SU-DHL-6 (cell line): ENCODE results near the gene IL10RA.

Source experiments
- H2AFZ ChIP-seq: fragments of 200-600 bp; sonication (generic); 2 replicates; pipeline ENCODE4 v1.6.1; 2014; ENCODE audit warnings: low read depth, mild to moderate bottlenecking, moderate library complexity, mixed read lengths, antibody characterized with exemption, low read length; ENCODE audit not compliant: severe bottlenecking
- H3F3A ChIP-seq: fragments of 200-600 bp; shearing (Covaris generic); 2 replicates; pipeline ENCODE4 v1.6.0; 2016; ENCODE audit warnings: antibody characterized with exemption, mild to moderate bottlenecking; ENCODE audit not compliant: insufficient read depth
- H3K27ac ChIP-seq: fragments of 200-600 bp; sonication (generic); 2 replicates; pipeline ENCODE4 v1.5.1; 2016; ENCODE audit warnings: low read depth, mild to moderate bottlenecking, low read length, moderate library complexity, mixed read lengths
- H3K27me3 ChIP-seq: fragments of 200-600 bp; sonication (generic), shearing (Covaris generic); 2 replicates; pipeline ENCODE4 v1.6.0; 2014; ENCODE audit warnings: mild to moderate bottlenecking, low read length
- H3K36me3 ChIP-seq: fragments of 200-600 bp; sonication (generic); 2 replicates; pipeline ENCODE4 v1.6.1; 2014; ENCODE audit warnings: mild to moderate bottlenecking, low read length, mixed read lengths
- H3K4me2 ChIP-seq: fragments of 300-600, 200-600 bp; shearing (Covaris generic), sonication (generic); 2 replicates; pipeline ENCODE4 v1.6.0; 2014; ENCODE audit warnings: low read length, low read depth, mild to moderate bottlenecking; ENCODE audit not compliant: poor library complexity, severe bottlenecking
- H3K4me3 ChIP-seq: fragments of 200-600 bp; sonication (generic); 2 replicates; pipeline ENCODE4 v1.5.1; 2014; ENCODE audit warnings: antibody characterized with exemption, low read length, mild to moderate bottlenecking, mixed read lengths; ENCODE audit not compliant: insufficient read depth, poor library complexity, severe bottlenecking
- H3K79me2 ChIP-seq: fragments of 200-600 bp; sonication (generic); 2 replicates; pipeline ENCODE4 v1.6.1; 2014; ENCODE audit warnings: mild to moderate bottlenecking, low read length, moderate library complexity; ENCODE audit not compliant: insufficient read depth
- H3K9ac ChIP-seq: fragments of 200-600 bp; sonication (generic); 2 replicates; pipeline ENCODE4 v1.7.0; 2014; ENCODE audit warnings: mild to moderate bottlenecking, low read length
- H3K9me2 ChIP-seq: fragments of 200-600 bp; sonication (generic); replicated peaks from 2 replicates; pipeline ENCODE4 v1.6.1; 2014; ENCODE audit warnings: low read length; ENCODE audit not compliant: insufficient read depth
- H3K9me3 ChIP-seq: fragments of 200-600 bp; sonication (generic); 2 replicates; pipeline ENCODE4 v1.6.1; 2014; ENCODE audit warnings: low read length, mixed read lengths; ENCODE audit not compliant: insufficient read depth
- H4K20me1 ChIP-seq: fragments of 200-600 bp; sonication (generic); 2 replicates; pipeline ENCODE4 v1.6.1; 2014; ENCODE audit warnings: low read depth, mild to moderate bottlenecking, antibody characterized with exemption, low read length, moderate library complexity, mixed read lengths
- CTCF ChIP-seq: fragments of 200-600 bp; sonication (generic); IDR thresholded peaks from one replicate; pipeline ENCODE4 v1.5.1; 2017; ENCODE audit warnings: antibody characterized with exemption, mild to moderate bottlenecking, low read length, moderate library complexity; ENCODE audit not compliant: insufficient read depth, poor library complexity, severe bottlenecking
- EZH2phosphoT487 ChIP-seq: fragments of 200-600 bp; sonication (generic), shearing (Covaris generic); conservative IDR thresholded peaks from 2 replicates; pipeline ENCODE4 v1.6.1; 2018; ENCODE audit warnings: mild to moderate bottlenecking, antibody characterized with exemption, low read length, moderate library complexity, mixed read lengths

The IL10RA gene

GRCh38 chr11:117941163-117941707 lies 45.0 kb upstream of the IL10RA start:
- H3K4me3 ChIP-seq, result no peak overlapping the region
- TF ChIP-seq CTCF (no peak), EZH2phosphoT487 (no peak)
- H3K9ac ChIP-seq, result no peak overlapping the region
- no peaks in the 10 kb centered on the region for H4K20me1 ChIP-seq
- no peak overlapping the region for H3K4me2 ChIP-seq
- H3K9me3 ChIP-seq, result no peaks in the 10 kb centered on the region
- H3K27me3 ChIP-seq, result no peaks in the 10 kb centered on the region
- H3F3A ChIP-seq, result no peaks in the 10 kb centered on the region
- H3K9me2 ChIP-seq, result no peaks in the 10 kb centered on the region
- H2AFZ ChIP-seq, result no peak overlapping the region
- H3K79me2 ChIP-seq, result no peaks in the 10 kb centered on the region
- no peaks in the 10 kb centered on the region for H3K36me3 ChIP-seq
- no peak overlapping the region for H3K27ac ChIP-seq

- Histone ChIP-seq H4K20me1 (no peaks in the 10 kb centered on the region), H3K9me3 (no peaks in the 10 kb centered on the region), H3K27ac (no peak overlapping the region), H3K79me2 (no peaks in the 10 kb centered on the region), H3F3A (no peaks in the 10 kb centered on the region), H3K9ac (no peak overlapping the region), H2AFZ (no peak overlapping the region), H3K4me2 (no peak overlapping the region), H3K27me3 (no peaks in the 10 kb centered on the region), H3K4me3 (no peak overlapping the region), H3K36me3 (no peaks in the 10 kb centered on the region), H3K9me2 (no peaks in the 10 kb centered on the region)
- TF ChIP-seq EZH2phosphoT487 (no peak), CTCF (no peak)
Measured at GRCh38 chr11:117941976-117942654, 44.1 kb upstream of the IL10RA start.

- Histone ChIP-seq H3K27me3 (no peaks in the 10 kb centered on the region), H3F3A (no peaks in the 10 kb centered on the region), H3K36me3 (no peaks in the 10 kb centered on the region), H3K4me3 (no peak overlapping the region), H3K9ac (no peak overlapping the region), H3K79me2 (no peaks in the 10 kb centered on the region), H3K9me3 (no peaks in the 10 kb centered on the region), H4K20me1 (no peaks in the 10 kb centered on the region), H2AFZ (no peak overlapping the region), H3K27ac (no peak overlapping the region), H3K9me2 (no peaks in the 10 kb centered on the region), H3K4me2 (no peak overlapping the region)
- TF ChIP-seq CTCF, result no peak
- TF ChIP-seq EZH2phosphoT487, result no peak
Measured at GRCh38 chr11:117944554-117944953, 41.6 kb upstream of the IL10RA start.
